HG03097 (cell line): Measurements from ENCODE around the gene PEX11A.

ENCODE experiments used
- ATAC-seq: cut with Tn5 transposase; IDR thresholded peaks from one replicate; pipeline ENCODE4 v1.9.1; 2021; ENCODE audit not compliant: unreplicated experiment, low FRiP score

The PEX11A gene

GRCh38 chr15:89631902-89632264 lies 58.7 kb downstream of the PEX11A start:
- ATAC-seq: no peak
